ENCODE results near the gene IFNA1.
"Not testable (repeated sequence)": the region's sequence is repeated elsewhere in the genome, so short reads cannot be mapped to it uniquely, and the experiment has no call there.

IFNA1 gene

DNA sequence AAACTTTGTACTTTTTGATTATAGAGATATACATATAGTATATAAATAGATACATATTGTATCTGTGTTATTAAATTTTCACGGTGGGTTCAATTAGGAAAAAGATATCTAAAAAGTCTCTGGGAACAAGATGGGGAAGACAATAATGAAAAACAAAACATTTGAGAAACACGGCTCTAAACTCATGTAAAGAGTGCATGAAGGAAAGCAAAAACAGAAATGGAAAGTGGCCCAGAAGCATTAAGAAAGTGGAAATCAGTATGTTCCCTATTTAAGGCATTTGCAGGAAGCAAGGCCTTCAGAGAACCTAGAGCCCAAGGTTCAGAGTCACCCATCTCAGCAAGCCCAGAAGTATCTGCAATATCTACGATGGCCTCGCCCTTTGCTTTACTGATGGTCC lies at the start of gene IFNA1:
TSS of gene IFNA1 (plus strand) at position 301 of the 400 bp plus-strand sequence. CDS start at position 370, 69 bp downstream.
- in situ Hi-C loops (cut with MboI; ENCODE audit: low sequenced_read_pairs), result no loop called here

DNA sequence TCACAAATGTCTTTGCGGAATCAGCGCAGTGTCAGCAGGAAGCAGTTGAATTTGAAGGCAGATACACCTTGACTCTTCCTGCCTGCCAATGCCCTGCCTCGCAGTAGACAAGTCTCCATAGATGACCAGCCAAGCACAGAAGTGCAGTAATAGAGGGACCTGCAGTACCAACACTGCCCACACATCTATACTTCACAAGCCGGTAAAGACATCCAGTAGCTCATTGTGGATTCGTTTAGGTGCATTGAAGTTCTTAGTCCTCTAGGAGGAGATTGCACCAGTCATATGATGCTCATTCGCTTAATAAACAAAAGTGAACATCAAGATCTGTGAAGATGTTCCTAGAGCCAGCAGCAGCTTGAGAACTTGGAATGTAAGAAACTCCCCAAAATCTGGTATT lies 48.0 kb upstream of the IFNA1 start:
- in situ Hi-C loops (cut with MboI; ENCODE audit: low sequenced_read_pairs), result no loop called here

DNA sequence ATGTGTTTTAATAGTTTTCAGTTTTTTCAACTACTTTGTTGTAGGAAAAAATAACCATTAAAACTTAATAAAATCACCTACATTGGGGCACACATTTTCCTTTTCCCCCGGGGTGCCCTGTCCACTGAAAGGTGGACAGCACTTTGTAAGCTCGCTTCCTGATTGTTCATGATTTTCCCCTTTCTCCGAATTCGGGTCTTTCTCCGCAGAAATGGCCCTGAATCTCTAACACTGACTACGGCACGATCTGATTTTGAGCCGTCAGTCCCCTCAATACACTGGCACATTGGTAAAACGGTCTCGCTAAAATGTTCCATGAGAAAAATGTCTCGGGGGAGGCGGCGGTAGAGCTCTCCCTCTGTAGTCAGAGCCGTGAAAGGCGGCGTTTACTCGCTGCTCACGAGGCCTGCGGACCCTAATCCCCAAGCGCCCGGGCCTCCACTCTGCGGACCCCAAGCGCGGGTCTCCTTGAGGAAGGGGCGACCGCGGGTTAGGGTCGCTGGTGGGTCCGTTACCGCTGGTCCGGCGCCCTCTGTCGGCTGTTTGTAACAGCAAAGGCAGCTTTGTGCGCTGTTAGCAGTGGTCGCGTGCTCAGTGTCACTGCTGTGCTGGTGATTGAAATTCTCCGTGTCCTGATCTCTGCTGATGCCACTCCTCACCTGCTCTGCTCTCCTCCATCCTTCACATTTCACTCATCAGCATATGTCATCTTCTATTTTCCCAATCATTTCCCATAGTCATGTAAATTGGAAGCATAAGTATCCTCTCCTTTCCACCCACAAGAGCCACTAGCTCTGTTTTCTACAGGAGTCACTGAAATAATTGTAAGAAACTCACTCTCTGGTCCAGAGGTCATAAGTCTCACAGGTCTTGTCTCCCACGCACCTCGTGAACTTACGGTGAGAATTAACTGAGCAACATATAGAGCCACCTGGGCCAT lies 44.2 kb upstream of the IFNA1 start:
- in situ Hi-C loops (cut with MboI; ENCODE audit: low sequenced_read_pairs), result no loop called here

DNA sequence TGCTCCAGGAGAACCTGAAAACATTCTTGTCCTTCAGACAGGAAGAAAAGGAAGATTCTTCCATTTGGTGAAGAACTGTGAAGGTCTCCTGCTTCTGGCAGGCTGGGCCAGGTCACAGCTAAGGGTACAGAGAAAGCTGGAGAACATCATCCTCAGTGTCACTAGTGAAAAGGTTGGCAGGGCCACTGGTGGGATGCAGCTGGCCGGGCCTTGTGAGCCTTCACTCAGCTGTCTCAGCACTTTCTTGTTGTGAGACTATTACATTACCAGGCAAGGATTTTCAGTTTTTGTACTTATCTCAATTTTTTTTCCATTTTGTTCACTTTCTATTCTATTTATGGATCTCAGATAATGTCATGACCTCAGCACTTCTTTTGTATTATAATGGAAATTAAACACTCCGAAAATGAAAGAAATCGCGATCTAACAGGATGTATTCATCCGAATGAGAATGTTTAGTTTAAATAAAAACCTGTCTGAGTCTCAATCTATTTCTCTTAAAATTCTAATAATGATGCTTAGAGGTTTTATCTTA lies 41.2 kb upstream of the IFNA1 start:
- in situ Hi-C loops (cut with MboI; ENCODE audit: low sequenced_read_pairs), result no loop called here

DNA sequence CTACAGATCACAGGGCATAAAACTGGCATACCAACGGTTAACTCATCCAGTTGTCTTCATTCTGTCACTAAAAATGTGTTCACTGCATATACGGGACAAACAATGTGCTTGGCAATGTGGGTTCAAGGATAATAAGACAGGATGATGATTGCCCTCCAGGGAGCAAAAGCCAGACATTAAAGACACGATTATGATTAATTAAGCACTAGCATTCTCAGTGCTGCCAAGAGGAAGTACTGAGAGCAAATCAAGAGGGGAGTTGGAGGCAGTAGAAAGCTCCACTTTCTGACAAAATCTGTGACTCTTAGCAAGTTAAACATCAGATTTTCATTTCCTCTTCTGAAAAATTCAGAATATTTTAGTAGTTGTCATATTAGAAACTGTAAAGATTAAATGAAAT lies 40.3 kb upstream of the IFNA1 start:
- in situ Hi-C loops (cut with MboI; ENCODE audit: low sequenced_read_pairs), result no loop called here

DNA sequence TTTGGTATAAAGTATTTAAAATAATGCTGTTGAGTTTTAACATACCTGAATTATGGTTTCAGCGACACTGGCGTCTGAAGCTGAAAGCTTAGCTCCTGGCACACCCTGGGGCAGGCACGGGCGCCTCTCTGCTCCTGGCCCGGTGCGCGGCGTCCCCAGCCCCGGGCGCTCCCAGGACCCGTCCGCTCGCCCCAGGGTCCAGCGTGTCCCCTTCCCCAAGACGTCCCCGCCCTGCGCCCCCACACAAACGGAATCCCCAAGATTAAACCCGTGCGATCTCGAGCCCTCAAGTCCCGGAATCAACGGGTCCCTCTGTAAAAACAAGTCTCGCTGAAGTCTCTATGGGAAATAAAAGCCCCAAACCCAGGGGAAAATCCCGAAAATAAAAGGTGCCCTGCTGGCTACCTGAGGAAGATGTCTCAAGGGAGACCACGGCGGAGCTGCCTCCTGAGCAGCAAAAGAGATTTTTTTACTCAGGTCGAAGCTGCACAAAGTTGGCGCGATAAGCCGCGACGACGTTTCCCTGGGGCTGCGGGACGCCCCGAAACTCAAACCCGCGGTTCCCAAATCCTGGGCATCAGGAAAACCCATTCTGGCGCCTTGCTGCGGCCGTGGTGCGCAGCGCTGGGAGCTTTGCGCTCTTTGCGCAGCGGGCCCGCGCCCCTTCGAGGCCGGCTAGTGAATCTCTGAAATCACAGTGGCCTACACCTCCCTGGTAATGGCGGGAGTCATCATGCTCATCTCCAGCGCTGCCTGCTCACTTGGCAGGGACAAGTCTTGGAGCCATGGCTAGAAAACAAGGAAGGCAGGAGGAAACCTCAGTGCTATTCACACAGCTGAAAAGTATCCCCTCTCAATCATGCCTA lies 37.6 kb upstream of the IFNA1 start:
- in situ Hi-C loops (cut with MboI; ENCODE audit: low sequenced_read_pairs), result no loop called here

DNA sequence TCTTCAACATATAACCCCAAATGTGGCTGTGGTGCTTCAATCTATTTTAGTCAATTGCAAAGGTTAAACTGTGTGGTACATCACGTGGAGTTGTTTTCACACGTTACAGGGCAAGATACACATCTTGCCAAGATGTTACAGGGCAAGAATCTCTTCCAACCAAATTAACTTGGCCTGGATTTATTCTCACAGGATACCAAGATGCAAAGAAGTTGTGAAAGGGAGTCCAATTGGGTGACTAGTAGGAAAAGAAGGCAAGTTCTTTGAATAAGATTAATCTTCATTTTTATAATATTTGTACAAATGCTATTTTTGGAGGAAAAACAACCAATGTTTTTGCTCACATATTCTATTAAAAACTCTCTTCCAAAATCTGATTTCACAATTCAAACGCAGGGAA lies 36.1 kb upstream of the IFNA1 start:
- in situ Hi-C loops (cut with MboI; ENCODE audit: low sequenced_read_pairs), result no loop called here

DNA sequence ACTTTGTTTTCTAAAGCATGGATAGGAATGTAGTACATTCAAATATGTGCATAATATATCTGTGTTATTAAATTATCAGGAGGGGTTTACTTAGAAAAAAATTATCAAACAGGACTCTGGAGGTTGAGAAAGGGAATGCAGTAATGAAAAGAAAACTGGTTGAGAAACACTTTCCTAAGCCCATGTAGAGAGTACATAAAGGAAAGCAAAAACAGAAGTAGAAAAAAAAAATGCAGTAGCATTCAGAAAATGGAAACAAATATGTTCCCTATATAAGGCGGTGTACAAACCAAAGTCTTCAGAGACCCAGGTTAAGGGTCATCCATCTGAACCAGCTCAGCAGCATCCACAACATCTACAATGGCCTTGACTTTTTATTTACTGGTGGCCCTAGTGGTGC lies 31.4 kb upstream of the IFNA1 start, which contains the start of gene IFNA8:
TSS of gene IFNA8 (plus strand) at position 301 of the 400 bp plus-strand sequence. CDS start at position 361, 60 bp downstream.
- in situ Hi-C loops (cut with MboI; ENCODE audit: low sequenced_read_pairs), result no loop called here

DNA sequence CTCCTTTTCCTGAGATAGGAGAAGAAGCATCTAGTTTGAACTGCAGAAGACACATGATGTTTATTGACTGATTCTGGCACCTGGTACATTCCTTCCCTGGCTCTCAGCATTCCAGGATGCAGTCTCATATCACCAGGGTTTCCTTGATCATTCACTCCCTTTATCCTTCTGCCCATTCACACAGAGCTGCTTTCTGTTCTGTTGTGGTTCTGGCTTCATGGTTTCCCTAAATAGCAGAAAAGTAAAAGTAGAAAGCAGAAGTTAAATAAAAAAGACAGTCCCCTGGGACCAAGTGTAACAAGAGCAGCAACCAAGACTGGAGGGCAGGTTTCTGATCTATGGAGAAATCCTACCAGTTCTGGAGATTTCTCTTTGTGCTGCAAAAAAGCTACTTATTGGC lies 28.1 kb upstream of the IFNA1 start:
- in situ Hi-C loops (cut with MboI; ENCODE audit: low sequenced_read_pairs), result no loop called here

DNA sequence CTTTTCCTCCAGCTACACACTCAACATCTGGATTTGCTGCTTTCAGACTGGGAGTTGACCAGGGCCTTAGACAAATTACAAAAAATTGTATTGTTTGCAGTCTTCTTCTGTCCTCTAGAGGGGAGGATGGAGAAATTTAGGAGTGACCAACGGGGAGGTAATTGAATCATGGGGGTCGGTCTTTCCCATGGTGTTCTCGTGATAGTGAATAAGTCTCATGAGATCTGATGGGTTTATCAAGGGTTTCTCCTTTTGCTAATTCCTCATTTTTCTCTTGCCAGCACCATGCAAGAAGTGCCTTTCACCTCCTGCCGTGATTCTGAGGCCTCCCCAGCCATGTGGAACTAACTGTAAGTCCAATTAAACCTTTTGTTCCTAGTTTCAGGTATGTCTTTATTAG lies 27.1 kb upstream of the IFNA1 start:
- in situ Hi-C loops (cut with MboI; ENCODE audit: low sequenced_read_pairs), result no loop called here

DNA sequence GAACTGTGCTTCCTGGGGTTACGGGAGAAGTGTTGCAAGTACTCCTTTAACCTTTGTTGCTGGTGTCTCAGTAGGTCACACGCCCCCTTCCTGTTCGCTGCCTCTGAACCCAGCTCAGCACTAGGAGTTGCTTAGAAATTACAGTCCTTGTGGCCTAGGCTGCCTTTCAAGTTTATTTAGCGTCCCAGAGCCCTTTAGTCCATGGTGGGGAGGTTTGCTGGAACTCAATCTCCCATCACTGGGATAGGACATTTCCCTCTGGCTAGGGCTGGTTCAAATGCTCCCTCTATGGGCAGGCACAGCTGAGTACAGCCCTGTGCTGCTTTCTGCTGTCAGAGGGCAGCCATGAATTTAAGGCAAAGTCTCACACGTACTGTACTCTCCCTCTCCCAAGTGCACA lies 26.6 kb upstream of the IFNA1 start:
- in situ Hi-C loops (cut with MboI; ENCODE audit: low sequenced_read_pairs), result no loop called here

DNA sequence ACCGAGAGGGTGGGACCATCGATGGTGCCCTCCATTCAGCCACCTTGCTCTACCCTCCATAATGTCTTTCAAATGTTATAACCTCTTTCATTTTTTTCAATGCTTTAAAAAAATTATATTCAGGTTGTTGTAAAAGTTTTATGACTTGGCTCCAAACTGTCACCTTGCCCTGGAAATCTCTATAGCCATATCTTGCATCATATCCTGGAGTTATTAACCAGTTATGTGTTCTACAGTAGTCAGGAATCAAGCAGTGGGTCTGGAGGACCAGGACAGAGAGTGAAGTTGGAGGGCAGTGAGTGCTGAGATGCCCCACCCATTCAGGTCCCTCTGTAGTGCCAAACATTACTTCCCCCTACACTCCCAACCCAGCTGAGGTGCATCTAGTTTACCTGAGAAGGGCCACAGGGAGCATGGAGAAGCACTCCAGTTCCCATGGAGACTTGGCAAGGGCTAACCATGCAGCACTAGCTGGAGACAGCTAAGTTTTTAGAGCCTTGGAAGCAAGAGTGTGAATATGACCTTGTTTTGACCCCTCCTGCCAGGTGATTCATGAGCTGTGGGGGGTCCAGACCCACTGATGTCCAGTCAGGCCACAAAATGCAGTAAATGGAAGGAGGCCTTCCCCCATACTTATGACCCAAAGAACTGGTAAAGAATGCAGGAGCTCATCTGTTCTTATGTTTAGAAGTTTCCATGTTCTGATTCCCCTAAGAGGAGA lies 25.9 kb upstream of the IFNA1 start:
- in situ Hi-C loops (cut with MboI; ENCODE audit: low sequenced_read_pairs), result no loop called here

DNA sequence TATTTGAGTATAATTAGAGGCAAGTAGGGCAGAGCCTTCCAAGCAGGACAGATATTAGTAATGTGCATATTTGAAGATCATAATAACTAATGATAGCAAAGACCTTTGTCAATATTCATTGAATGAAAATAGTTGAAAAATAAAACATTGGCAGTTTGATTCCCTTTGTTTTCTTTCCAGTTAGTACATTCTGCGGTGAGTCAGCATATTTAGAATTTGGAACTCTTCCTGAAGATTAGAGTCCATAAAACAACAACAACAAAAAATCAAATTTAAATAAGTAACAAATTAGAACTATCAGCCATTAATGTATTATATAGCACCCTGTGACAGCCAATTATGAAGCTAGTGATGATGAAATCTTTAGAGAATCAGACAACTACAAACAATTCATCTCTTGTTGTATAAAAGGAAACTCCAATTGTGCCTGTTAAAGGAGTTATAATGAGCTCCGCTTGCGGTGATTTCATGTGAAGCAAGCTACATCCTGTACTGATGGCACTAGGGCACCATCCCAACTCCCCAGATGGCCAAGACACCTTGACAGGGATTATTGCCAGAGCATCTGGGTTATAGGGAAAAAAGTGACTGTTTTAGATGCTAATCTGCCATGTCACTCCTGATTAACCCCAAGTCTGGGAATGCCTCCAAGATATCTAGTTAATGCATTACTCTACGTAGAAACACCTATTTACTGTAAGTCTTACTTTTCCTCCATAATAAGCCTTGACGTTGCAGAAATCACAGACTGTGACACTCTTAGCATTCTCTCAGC lies 24.6 kb upstream of the IFNA1 start:
- in situ Hi-C loops (cut with MboI; ENCODE audit: low sequenced_read_pairs), result no loop called here

DNA sequence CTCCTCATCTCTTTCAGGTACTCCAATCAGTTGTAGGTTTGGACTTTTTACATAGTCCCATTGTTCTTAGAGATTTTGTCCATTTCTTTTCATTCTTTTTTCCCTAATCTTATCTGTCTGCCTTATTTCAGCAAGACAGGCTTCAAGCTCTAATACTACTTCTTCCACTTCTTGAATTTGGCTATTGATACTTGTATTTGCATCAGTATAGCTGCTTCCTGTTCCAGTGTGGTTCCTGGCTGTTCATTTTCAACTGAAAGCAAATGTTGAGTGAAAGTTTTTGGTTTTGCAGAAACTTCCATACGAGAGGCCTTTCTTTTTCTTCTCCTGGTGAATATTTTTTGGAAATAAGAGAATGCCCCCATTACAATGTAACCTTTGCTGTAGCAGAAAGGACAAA lies 12.0 kb upstream of the IFNA1 start:
- in situ Hi-C loops (cut with MboI; ENCODE audit: low sequenced_read_pairs), result no loop called here

DNA sequence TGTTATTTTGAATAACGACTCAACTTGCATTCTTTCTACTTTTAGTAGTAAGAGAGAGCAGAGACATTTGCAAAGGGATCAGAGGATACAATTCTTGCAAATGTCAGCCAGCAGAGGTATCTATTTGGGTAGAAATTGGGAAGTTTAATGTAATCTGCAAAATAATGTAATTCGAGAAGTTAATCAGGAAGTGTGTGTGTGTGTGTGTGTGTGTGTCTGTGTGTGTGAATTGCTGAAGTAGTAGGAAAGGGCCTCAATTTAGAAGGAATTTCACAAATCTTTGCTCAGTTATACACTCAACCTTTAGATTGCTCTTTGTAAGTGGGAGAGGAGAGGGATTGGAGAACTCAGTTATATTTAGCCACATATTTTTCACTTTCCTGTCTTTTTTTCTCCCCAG lies 11.0 kb upstream of the IFNA1 start:
- in situ Hi-C loops (cut with MboI; ENCODE audit: low sequenced_read_pairs), result no loop called here

DNA sequence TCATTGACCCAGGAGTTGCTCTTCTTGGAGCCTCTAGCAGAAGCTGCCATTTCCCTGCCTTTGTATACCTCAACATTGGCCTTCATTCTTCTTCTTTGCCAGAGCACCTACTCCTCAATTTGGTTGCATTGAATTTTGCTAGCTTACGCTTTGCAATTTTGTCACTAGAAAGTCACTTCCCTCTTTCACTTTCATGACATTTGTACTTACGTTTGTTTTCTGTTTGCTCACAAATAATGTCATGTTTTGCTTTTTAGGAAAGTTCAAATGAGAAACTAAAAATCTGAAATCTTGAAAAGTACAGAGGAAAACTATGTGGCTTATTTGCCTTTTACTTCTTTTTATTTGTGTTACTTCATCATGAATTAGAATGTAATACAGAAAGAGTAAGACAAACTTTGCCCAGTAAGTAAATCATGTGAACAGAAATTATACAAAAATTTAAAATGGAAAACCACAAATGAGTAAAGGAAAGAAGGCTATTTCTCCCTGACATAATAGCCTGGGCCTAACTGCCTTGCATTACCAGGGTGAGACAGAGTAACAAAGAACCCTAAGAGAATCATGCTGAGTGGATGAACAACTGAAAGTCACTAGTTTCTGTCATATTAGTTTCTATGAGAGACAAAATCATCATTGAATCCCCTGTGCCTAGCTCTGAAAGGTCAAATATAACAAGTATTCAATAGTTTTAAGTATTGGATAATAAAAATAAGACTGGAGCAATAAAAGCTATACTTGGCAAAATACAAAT lies 7.4 kb upstream of the IFNA1 start:
- in situ Hi-C loops (cut with MboI; ENCODE audit: low sequenced_read_pairs), result no loop called here

DNA sequence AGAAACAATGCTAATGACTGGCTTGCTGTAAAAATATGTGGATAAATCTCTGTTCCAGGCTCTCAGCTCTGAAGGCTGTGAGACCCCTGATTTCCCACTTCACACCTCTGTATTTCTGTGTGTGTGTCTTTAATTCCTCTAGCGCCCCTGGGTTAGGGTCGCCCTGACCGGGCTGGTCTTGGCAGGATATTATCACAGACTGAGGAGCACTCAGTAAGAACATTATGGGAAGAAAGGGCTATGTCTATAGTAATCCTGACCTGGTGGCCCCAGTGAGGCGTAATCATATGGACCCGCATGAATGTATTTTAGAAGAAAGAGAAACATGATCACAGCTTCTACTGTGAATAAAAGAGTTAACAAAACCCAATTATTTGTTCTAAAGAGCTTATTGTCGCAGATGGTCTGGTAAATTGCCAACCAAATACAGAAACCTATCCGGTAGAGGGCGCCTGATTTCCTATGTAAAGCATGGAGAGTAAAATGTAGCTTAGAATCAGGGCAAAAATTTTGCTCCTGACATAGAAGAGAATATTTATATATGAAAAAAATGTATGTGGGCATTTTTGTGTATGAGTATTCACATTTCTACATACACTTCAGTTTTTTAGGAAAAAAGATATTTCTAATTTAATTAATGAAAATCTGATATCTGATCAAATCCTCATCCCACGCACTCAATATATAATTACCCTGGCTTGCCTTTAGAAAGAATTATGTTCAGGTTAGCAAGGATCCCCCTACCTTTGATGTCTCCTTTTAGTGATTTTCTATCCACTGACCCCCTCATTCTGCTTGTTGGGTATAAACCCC lies 5.8 kb upstream of the IFNA1 start:
- in situ Hi-C loops (cut with MboI; ENCODE audit: low sequenced_read_pairs), result no loop called here

DNA sequence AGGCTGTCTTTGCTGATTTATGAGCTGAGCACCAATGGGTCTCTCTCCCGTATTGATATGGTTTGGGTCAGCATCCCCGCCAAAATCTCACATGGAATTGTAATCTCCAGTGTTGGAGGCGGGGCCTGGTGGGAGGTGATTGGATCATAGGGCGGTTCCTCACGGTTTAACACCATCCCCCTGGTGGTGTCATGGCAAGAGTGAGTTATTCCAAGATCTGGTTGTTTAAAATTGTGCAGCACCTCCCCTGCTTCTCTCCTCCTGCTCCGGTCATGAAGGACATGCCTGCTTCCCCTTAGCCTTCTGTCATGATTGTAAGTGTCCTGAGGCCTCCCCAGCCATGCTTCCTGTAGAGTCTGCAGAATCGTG lies 5.2 kb upstream of the IFNA1 start:
- in situ Hi-C loops (cut with MboI; ENCODE audit: low sequenced_read_pairs), result not testable (repeated sequence)
